GM12892 (cell line): ENCODE measurements around the gene PKP3.

Experiments
- POLR2A ChIP-seq: IDR thresholded peaks from 2 replicates; pipeline ENCODE4 v1.6.1; 2011; ENCODE audit warnings: low read depth, low read length, control low read depth
- POLR2AphosphoS5 ChIP-seq: IDR thresholded peaks from 2 replicates; pipeline ENCODE4 v1.6.1; 2011; ENCODE audit warnings: low read depth, low read length, control low read depth

- no peak for TF ChIP-seq POLR2AphosphoS5
- TF ChIP-seq POLR2A: no peak
These were observed 2.5 kb downstream of the PKP3 start for GRCh38 chr11:396511-396947.
